GM21367 (cell line): ENCODE data around the gene FBH1.

Experiments used
- ATAC-seq: cut with Tn5 transposase; IDR thresholded peaks from one replicate; pipeline ENCODE4 v1.9.1; 2021; ENCODE audit not compliant: unreplicated experiment

FBH1 gene

DNA sequence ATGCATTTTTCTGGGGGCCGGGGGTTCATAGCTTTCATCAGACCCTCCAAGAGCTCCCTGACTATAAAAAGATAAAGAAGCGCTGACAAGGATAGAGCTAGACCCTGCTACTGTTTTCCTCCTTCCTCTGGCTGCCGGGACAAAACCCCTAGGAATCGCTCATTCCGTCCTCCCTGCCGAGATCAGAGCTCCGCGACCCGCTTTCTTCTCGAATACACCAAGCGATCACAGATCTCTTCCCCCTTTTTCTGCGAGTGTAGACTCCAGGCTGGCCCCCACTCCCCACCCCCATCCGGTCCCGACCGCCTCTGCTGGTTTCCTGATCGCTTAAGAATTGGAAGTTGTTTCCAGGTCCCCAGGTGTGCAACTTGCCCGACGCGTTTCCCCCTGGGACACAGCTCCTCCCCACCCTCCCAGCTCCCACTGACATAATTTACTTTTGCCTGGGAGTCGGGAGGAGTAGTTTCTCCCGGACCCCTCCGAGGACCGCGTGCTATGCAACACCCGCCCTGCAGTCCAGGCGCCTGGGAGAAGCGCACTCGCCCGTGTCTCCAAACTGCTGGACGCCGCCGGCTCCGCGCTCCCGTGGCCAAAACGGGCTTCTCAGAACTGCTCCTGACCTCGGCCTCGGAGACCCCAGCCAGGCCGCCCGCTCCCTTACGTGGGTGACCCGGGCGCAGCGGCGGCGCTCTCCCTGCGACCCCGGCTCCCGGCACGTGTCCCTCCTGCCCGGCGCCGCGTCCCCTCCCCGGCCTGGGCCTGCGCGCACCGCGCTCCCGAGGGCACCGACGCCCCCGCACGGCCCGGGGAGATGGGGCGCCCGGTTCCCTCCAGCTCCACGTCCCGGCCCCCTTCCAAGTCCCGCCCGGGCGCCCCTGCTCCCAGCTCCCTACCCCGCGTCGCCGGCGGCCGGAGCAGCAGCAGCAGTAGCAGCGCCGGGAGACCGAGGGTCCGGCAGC is 86.7 kb downstream of the FBH1 start:
- ATAC-seq: peak; percentile 12

GRCh38 chr10:5977471-5978229 is 87.6 kb downstream of the FBH1 start, which contains the start of gene IL15RA:
IL15RA (minus strand) TSS chr10:5977543; CDS start chr10:5977492, 51 bp downstream.
- ATAC-seq: peak; percentile 47

- no peak for ATAC-seq
Measured at GRCh38 chr10:5978230-5978489, 88.1 kb downstream of the FBH1 start.

GRCh38 chr10:5981529-5981928 is 91.5 kb downstream of the FBH1 start:
- ATAC-seq: no peak

DNA sequence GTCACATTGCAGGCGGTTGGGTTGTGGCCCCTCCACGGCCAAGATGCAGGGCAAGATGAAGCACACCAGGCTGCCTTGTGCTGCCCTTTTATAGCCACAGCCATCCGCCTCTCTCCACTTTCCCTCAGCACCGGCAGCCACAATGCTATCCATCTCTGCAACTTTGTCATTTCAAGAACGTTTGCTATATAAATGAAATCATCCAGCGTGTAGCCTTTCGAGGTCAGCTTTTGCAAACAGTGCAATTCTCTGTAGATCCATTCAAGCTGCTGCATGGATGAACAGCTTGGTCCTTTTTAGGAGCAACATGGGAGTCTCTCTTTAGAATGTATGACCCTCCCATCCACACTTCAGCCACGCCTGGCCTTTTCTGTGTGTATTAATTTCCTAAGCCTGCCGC is 93.7 kb downstream of the FBH1 start:
- no peak for ATAC-seq

- ATAC-seq: no peak
Measured at GRCh38 chr10:5985029-5985428, 95.0 kb downstream of the FBH1 start.
